ENCODE data around the gene ARL4D. TPM values are rescaled to one million over a fixed set of nuclear protein-coding genes. Genes with fewer than 3 reads are reported as not detected.
"Not testable (repeated sequence)": the region's sequence is repeated elsewhere in the genome, so short reads cannot be mapped to it uniquely, and the experiment has no call there.

ARL4D gene
- total RNA-seq, 1 donor from 2014 or later, result 46.5 TPM

- no peak for DNase-seq
Observed at GRCh38 chr17:43395165-43395564, 3.6 kb upstream of the ARL4D start.

GRCh38 chr17:43396491-43397060, 2.2 kb upstream of the ARL4D start:
- no peak for DNase-seq

GRCh38 chr17:43399839-43400328, 1.1 kb downstream of the ARL4D start:
- no peak for DNase-seq

- peak; percentile 30 for DNase-seq
Observed at GRCh38 chr17:43400943-43401717, 2.3 kb downstream of the ARL4D start.

- no peak for DNase-seq
Observed at GRCh38 chr17:43402078-43402477, 3.3 kb downstream of the ARL4D start.

GRCh38 chr17:43402567-43402966, 3.8 kb downstream of the ARL4D start:
- no peak for DNase-seq

- DNase-seq, result no peak
Observed at GRCh38 chr17:43403846-43404245, 5.1 kb downstream of the ARL4D start.

GRCh38 chr17:43405861-43406260, 7.1 kb downstream of the ARL4D start:
- no peak for DNase-seq

GRCh38 chr17:43406676-43407645, 8.2 kb downstream of the ARL4D start:
- DNase-seq, result peak; percentile 75

- no peak for DNase-seq
Observed at GRCh38 chr17:43409131-43409530, 10.3 kb downstream of the ARL4D start.

- no peak for DNase-seq
Observed at GRCh38 chr17:43410557-43411368, 12.0 kb downstream of the ARL4D start.

GRCh38 chr17:43411369-43411677, 12.5 kb downstream of the ARL4D start:
- no peak for DNase-seq

- no peak for DNase-seq
Observed at GRCh38 chr17:43411749-43412148, 13.0 kb downstream of the ARL4D start.

- DNase-seq, result no peak
Observed at GRCh38 chr17:43412166-43412565, 13.4 kb downstream of the ARL4D start.

GRCh38 chr17:43416998-43417890, 18.5 kb downstream of the ARL4D start:
- peak; percentile 83 for DNase-seq

GRCh38 chr17:43418441-43419374, 19.9 kb downstream of the ARL4D start:
- peak; percentile 85 for DNase-seq

GRCh38 chr17:43419375-43419882, 20.6 kb downstream of the ARL4D start:
- not testable (repeated sequence) for DNase-seq

GRCh38 chr17:43423777-43424455, 25.1 kb downstream of the ARL4D start:
- no peak for DNase-seq

Measured in occipital lobe (tissue), 2 donors.